ENCODE results near the gene PLXNC1.

Gene PLXNC1

GRCh38 chr12:94112121-94112520, 36.3 kb upstream of the PLXNC1 start:
- Histone ChIP-seq H2AFZ (ENCODE audit: low read length) (no peak overlapping the region), H3F3A (ENCODE audit: low read depth) (no peaks in the 10 kb centered on the region), H3K9me3 (ENCODE audit: insufficient read depth, low read depth, low read length) (no peaks in the 10 kb centered on the region), H3K9me2 (replicated peaks; ENCODE audit: low read depth, low read length) (no peaks in the 10 kb centered on the region), H3K36me3 (ENCODE audit: insufficient read depth, low read length) (no peaks in the 10 kb centered on the region), H3K4me2 (ENCODE audit: low read depth, low read length, poor library complexity, severe bottlenecking) (no peak overlapping the region), H3K27me3 (ENCODE audit: insufficient read depth, low read length, poor library complexity, severe bottlenecking) (no peaks in the 10 kb centered on the region), H4K20me1 (ENCODE audit: insufficient read depth, low read length, poor library complexity, severe bottlenecking) (no peaks in the 10 kb centered on the region), H3K79me2 (ENCODE audit: insufficient read depth, low read length) (no peaks in the 10 kb centered on the region), H3K9ac (ENCODE audit: low read depth, low read length, poor library complexity, severe bottlenecking) (no peak overlapping the region), H3K4me1 (ENCODE audit: insufficient read depth, low read length, poor library complexity, severe bottlenecking) (no peaks in the 10 kb centered on the region), H3K4me3 (ENCODE audit: low read length, poor library complexity, severe bottlenecking) (no peak overlapping the region)
- no peak for TF ChIP-seq CTCF (conservative IDR thresholded peaks at IDR 0.05; ENCODE audit: low read length)
- no peak for TF ChIP-seq EZH2phosphoT487 (IDR thresholded peaks at IDR 0.05; ENCODE audit: borderline replicate concordance)

DNA sequence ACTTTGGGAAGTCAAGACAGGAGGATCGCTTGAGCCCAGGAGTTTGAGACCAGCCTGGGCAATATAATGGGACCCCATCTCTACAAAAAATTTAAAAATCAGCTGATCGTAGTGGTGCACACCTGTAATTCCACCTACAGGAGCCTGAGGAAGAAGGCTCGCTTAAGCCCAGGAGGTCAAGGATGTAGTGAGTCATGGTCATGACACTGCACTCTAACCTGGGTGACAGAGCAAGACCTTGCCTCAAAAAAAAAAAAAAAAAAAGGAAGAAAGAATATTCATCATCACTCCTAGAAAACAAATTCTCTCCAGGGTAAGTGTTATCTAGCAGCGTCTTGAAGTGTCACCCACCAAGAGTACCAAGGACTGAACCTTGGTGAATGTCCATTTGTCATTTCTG, 34.2 kb upstream of the PLXNC1 start:
- no peaks in the 10 kb centered on the region for H3F3A ChIP-seq (ENCODE audit: low read depth)
- H3K4me1 ChIP-seq (ENCODE audit: insufficient read depth, low read length, poor library complexity, severe bottlenecking) = no peaks in the 10 kb centered on the region
- H2AFZ ChIP-seq (ENCODE audit: low read length) = no peak overlapping the region
- no peak overlapping the region for H3K9ac ChIP-seq (ENCODE audit: low read depth, low read length, poor library complexity, severe bottlenecking)
- no peaks in the 10 kb centered on the region for H3K9me2 ChIP-seq (replicated peaks; ENCODE audit: low read depth, low read length)
- no peaks in the 10 kb centered on the region for H3K36me3 ChIP-seq (ENCODE audit: insufficient read depth, low read length)
- H3K27me3 ChIP-seq (ENCODE audit: insufficient read depth, low read length, poor library complexity, severe bottlenecking) = no peaks in the 10 kb centered on the region
- no peaks in the 10 kb centered on the region for H3K9me3 ChIP-seq (ENCODE audit: insufficient read depth, low read depth, low read length)
- H3K79me2 ChIP-seq (ENCODE audit: insufficient read depth, low read length) = no peaks in the 10 kb centered on the region
- TF ChIP-seq CTCF (conservative IDR thresholded peaks at IDR 0.05; ENCODE audit: low read length) = no peak
- no peak for TF ChIP-seq EZH2phosphoT487 (IDR thresholded peaks at IDR 0.05; ENCODE audit: borderline replicate concordance)
- no peak overlapping the region for H3K4me3 ChIP-seq (ENCODE audit: low read length, poor library complexity, severe bottlenecking)
- no peaks in the 10 kb centered on the region for H4K20me1 ChIP-seq (ENCODE audit: insufficient read depth, low read length, poor library complexity, severe bottlenecking)
- no peak overlapping the region for H3K4me2 ChIP-seq (ENCODE audit: low read depth, low read length, poor library complexity, severe bottlenecking)

DNA sequence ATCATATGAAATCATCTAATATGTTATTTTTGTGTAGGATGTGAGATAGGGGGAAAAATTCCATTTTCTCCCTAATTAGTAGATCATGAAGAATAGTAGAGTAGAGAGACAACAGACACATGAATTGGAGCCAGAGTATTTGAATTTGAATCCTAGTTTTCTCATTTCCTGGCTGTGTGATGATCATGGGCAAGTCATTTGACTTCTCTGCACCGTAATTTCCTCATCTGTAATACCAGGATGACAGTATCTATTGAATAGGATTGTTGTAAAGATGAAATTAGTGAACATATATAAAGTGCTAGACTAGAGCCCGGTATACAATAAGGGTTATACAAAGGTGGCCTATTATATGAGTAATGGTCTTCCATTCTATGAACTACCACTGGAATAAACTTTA, 32.2 kb upstream of the PLXNC1 start:
- no peak overlapping the region for H3K4me2 ChIP-seq (ENCODE audit: low read depth, low read length, poor library complexity, severe bottlenecking)
- no peak overlapping the region for H2AFZ ChIP-seq (ENCODE audit: low read length)
- H3K27me3 ChIP-seq (ENCODE audit: insufficient read depth, low read length, poor library complexity, severe bottlenecking) = no peaks in the 10 kb centered on the region
- H3K9me2 ChIP-seq (replicated peaks; ENCODE audit: low read depth, low read length) = no peaks in the 10 kb centered on the region
- no peak overlapping the region for H3K9ac ChIP-seq (ENCODE audit: low read depth, low read length, poor library complexity, severe bottlenecking)
- no peaks in the 10 kb centered on the region for H3K4me1 ChIP-seq (ENCODE audit: insufficient read depth, low read length, poor library complexity, severe bottlenecking)
- H4K20me1 ChIP-seq (ENCODE audit: insufficient read depth, low read length, poor library complexity, severe bottlenecking) = no peaks in the 10 kb centered on the region
- TF ChIP-seq CTCF (conservative IDR thresholded peaks at IDR 0.05; ENCODE audit: low read length) (no peak), EZH2phosphoT487 (IDR thresholded peaks at IDR 0.05; ENCODE audit: borderline replicate concordance) (no peak)
- H3K36me3 ChIP-seq (ENCODE audit: insufficient read depth, low read length) = no peaks in the 10 kb centered on the region
- H3K9me3 ChIP-seq (ENCODE audit: insufficient read depth, low read depth, low read length) = no peaks in the 10 kb centered on the region
- H3F3A ChIP-seq (ENCODE audit: low read depth) = no peaks in the 10 kb centered on the region
- no peak overlapping the region for H3K4me3 ChIP-seq (ENCODE audit: low read length, poor library complexity, severe bottlenecking)
- H3K79me2 ChIP-seq (ENCODE audit: insufficient read depth, low read length) = no peaks in the 10 kb centered on the region

Data from Loucy (cell line).